Measurements from ENCODE around the gene BIN1.

Gene BIN1

DNA sequence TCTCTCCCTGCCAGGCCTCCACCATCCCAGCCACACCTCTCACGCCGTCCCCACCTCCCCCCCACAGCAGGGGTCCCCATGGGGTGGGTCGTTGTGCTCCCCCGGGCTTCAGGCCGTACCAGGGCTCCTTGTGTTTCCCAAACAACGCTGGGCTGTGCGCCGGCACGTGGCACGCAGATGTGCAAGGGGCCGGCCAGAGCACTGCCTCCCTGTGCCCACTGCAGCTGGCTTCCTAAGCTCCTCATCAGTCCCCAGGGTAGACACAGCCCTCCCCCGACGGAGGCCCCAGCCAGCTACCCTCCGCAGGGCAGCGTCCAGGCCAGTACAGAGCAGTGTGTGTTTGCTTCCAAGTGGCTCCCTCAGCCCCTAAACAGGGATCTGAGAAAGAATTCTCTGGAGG lies 34.0 kb downstream of the BIN1 start:
- Histone ChIP-seq H3K9me3 (ENCODE audit: control insufficient read depth in 2 of 2, low read length in 2 of 2) (no peaks in the 10 kb centered on the region), H3K9ac (ENCODE audit: low read length in 2 of 2) (no peak overlapping the region), H3K4me3 (ENCODE audit: low read length in 2 of 2) (no peak overlapping the region), H3K27ac (ENCODE audit: low read length) (no peak overlapping the region), H3K4me1 (ENCODE audit: control insufficient read depth, insufficient read depth, low read length) (peaks cover 20% of the 10 kb centered on the region), H3K27me3 (ENCODE audit: control insufficient read depth in 1 of 2, insufficient read depth in 2 of 2, low read length in 2 of 2) (no peaks in the 10 kb centered on the region), H3K36me3 (ENCODE audit: control insufficient read depth in 2 of 2, insufficient read depth in 2 of 2, low read length in 2 of 2) (peaks cover 7 to 10% of the 10 kb centered on the region in 2 donors)

GRCh38 chr2:127072396-127072795 lies 34.6 kb downstream of the BIN1 start:
- Histone ChIP-seq H3K36me3 (ENCODE audit: control insufficient read depth in 2 of 2, insufficient read depth in 2 of 2, low read length in 2 of 2) (peaks cover 7 to 10% of the 10 kb centered on the region in 2 donors), H3K9ac (ENCODE audit: low read length in 2 of 2) (no peak overlapping the region), H3K9me3 (ENCODE audit: control insufficient read depth in 2 of 2, low read length in 2 of 2) (no peaks in the 10 kb centered on the region), H3K27ac (ENCODE audit: low read length) (no peak overlapping the region), H3K4me3 (ENCODE audit: low read length in 2 of 2) (no peak overlapping the region), H3K4me1 (ENCODE audit: control insufficient read depth, insufficient read depth, low read length) (peaks cover 18% of the 10 kb centered on the region), H3K27me3 (ENCODE audit: control insufficient read depth in 1 of 2, insufficient read depth in 2 of 2, low read length in 2 of 2) (no peaks in the 10 kb centered on the region)

DNA sequence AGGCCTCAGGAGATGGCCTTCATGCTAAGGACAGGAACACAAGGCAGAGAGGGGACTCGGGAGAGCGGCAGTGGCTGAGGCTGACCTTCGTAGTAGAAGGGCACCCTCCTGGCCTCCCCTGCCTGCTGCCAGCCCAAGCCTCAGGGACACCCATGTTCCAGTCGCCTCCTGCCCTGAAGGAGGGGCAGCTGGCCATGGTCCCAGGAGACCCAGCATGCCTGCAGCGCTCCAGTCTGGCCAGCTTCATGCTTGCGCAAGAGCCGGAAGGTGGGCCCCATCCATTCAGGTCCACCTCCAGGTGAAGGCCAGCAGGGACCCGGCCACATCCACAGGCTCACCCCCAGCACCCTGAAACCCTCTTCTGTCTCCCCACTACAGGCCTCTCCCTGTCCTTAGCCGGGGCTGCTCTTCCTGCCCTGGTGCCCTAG lies 35.0 kb downstream of the BIN1 start:
- Histone ChIP-seq H3K9me3 (ENCODE audit: control insufficient read depth in 2 of 2, low read length in 2 of 2) (no peaks in the 10 kb centered on the region), H3K4me1 (ENCODE audit: control insufficient read depth, insufficient read depth, low read length) (peaks cover 14% of the 10 kb centered on the region), H3K27me3 (ENCODE audit: control insufficient read depth in 1 of 2, insufficient read depth in 2 of 2, low read length in 2 of 2) (no peaks in the 10 kb centered on the region), H3K27ac (ENCODE audit: low read length) (no peak overlapping the region), H3K9ac (ENCODE audit: low read length in 2 of 2) (no peak overlapping the region), H3K4me3 (ENCODE audit: low read length in 2 of 2) (no peak overlapping the region), H3K36me3 (ENCODE audit: control insufficient read depth in 2 of 2, insufficient read depth in 2 of 2, low read length in 2 of 2) (peaks cover 7 to 10% of the 10 kb centered on the region in 2 donors)

DNA sequence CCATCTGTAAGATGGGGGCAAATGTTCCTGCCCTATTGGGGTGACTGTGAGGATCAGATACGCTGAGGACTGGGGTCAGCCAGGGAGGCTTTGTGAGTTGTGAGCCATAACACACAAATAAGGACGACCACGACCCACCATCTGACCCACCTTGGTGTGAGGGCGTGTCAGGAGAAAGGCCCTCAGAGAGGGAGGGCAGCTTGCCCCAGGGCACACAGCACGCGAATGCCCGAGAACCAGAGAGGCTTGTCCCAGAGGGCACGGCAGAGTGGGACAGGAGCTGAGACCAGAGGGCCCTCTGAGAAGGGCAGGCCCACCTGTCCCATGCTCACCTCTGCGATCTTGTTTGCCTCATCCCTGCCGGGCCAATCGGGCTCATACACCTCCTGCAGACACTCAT lies 36.7 kb downstream of the BIN1 start:
- H3K9me3 ChIP-seq (ENCODE audit: control insufficient read depth in 2 of 2, low read length in 2 of 2), result no peaks in the 10 kb centered on the region
- peaks cover 17% of the 10 kb centered on the region for H3K4me1 ChIP-seq (ENCODE audit: control insufficient read depth, insufficient read depth, low read length)
- no peak overlapping the region for H3K27ac ChIP-seq (ENCODE audit: low read length)
- H3K36me3 ChIP-seq (ENCODE audit: control insufficient read depth in 2 of 2, insufficient read depth in 2 of 2, low read length in 2 of 2), result peaks cover 7 to 10% of the 10 kb centered on the region in 2 donors
- no peak overlapping the region for H3K9ac ChIP-seq (ENCODE audit: low read length in 2 of 2)
- H3K27me3 ChIP-seq (ENCODE audit: control insufficient read depth in 1 of 2, insufficient read depth in 2 of 2, low read length in 2 of 2), result no peaks in the 10 kb centered on the region
- H3K4me3 ChIP-seq (ENCODE audit: low read length in 2 of 2), result no peak overlapping the region

DNA sequence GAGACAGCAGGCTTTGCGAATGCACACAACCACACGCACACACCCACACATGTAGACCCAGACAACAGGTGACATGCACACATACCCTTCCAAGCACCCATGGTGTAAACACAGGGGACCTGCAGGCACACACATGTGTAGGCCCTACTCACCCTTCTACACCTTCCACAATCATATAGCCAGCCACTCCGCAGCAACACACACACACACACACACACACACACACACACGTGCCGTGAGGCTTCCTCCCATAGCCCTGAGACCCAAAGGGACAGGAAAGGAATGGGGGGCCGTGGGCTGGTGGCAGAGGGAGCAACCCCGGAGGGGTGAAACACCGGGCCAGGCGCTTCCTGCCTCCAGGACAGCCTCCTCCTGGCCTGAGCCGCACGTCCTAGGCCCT lies 37.4 kb downstream of the BIN1 start:
- Histone ChIP-seq H3K4me3 (ENCODE audit: low read length in 2 of 2) (no peak overlapping the region), H3K9me3 (ENCODE audit: control insufficient read depth in 2 of 2, low read length in 2 of 2) (no peaks in the 10 kb centered on the region), H3K27me3 (ENCODE audit: control insufficient read depth in 1 of 2, insufficient read depth in 2 of 2, low read length in 2 of 2) (no peaks in the 10 kb centered on the region), H3K27ac (ENCODE audit: low read length) (no peak overlapping the region), H3K4me1 (ENCODE audit: control insufficient read depth, insufficient read depth, low read length) (peaks cover 23% of the 10 kb centered on the region), H3K36me3 (ENCODE audit: control insufficient read depth in 2 of 2, insufficient read depth in 2 of 2, low read length in 2 of 2) (peaks cover 7 to 10% of the 10 kb centered on the region in 2 donors), H3K9ac (ENCODE audit: low read length in 2 of 2) (no peak overlapping the region)

DNA sequence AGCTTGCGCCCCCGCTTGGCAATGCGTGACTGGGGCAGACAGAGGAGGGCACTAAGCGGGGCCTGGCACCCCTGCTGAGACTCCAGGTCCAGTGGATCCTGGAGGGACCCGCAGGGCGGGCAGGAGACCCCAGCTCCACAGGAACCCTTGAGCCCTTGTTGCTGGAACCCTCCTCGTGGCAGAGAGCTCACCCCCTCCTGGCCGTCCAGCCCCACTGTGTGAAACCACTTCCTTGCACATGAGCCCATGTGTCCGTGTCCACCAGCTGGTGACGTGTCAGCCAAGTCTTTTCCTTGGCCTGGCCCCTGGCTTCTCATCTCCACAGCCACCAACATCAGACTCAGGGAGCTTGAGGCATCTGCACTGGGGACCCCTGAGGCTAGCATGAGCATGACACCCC lies 38.0 kb downstream of the BIN1 start:
- Histone ChIP-seq H3K4me3 (ENCODE audit: low read length in 2 of 2) (no peak overlapping the region), H3K36me3 (ENCODE audit: control insufficient read depth in 2 of 2, insufficient read depth in 2 of 2, low read length in 2 of 2) (peaks cover 7 to 10% of the 10 kb centered on the region in 2 donors), H3K9me3 (ENCODE audit: control insufficient read depth in 2 of 2, low read length in 2 of 2) (no peaks in the 10 kb centered on the region), H3K27ac (ENCODE audit: low read length) (no peak overlapping the region), H3K9ac (ENCODE audit: low read length in 2 of 2) (no peak overlapping the region), H3K27me3 (ENCODE audit: control insufficient read depth in 1 of 2, insufficient read depth in 2 of 2, low read length in 2 of 2) (no peaks in the 10 kb centered on the region), H3K4me1 (ENCODE audit: control insufficient read depth, insufficient read depth, low read length) (peaks cover 27% of the 10 kb centered on the region)

- H3K9ac ChIP-seq (ENCODE audit: low read length in 2 of 2), result no peak overlapping the region
- H3K27me3 ChIP-seq (ENCODE audit: control insufficient read depth in 1 of 2, insufficient read depth in 2 of 2, low read length in 2 of 2), result no peaks in the 10 kb centered on the region
- H3K36me3 ChIP-seq (ENCODE audit: control insufficient read depth in 2 of 2, insufficient read depth in 2 of 2, low read length in 2 of 2), result peaks cover 9 to 11% of the 10 kb centered on the region in 2 donors
- H3K4me1 ChIP-seq (ENCODE audit: control insufficient read depth, insufficient read depth, low read length), result peaks cover 27% of the 10 kb centered on the region
- H3K27ac ChIP-seq (ENCODE audit: low read length), result no peak overlapping the region
- H3K4me3 ChIP-seq (ENCODE audit: low read length in 2 of 2), result no peak overlapping the region
- H3K9me3 ChIP-seq (ENCODE audit: control insufficient read depth in 2 of 2, low read length in 2 of 2), result no peaks in the 10 kb centered on the region
These were observed 38.6 kb downstream of the BIN1 start for GRCh38 chr2:127068351-127068741.

GRCh38 chr2:127067620-127068350 lies 39.2 kb downstream of the BIN1 start:
- Histone ChIP-seq H3K27me3 (ENCODE audit: control insufficient read depth in 1 of 2, insufficient read depth in 2 of 2, low read length in 2 of 2) (no peaks in the 10 kb centered on the region), H3K36me3 (ENCODE audit: control insufficient read depth in 2 of 2, insufficient read depth in 2 of 2, low read length in 2 of 2) (peaks cover 13 to 15% of the 10 kb centered on the region in 2 donors), H3K9ac (ENCODE audit: low read length in 2 of 2) (no peak overlapping the region), H3K9me3 (ENCODE audit: control insufficient read depth in 2 of 2, low read length in 2 of 2) (no peaks in the 10 kb centered on the region), H3K4me3 (ENCODE audit: low read length in 2 of 2) (no peak overlapping the region), H3K27ac (ENCODE audit: low read length) (no peak overlapping the region), H3K4me1 (ENCODE audit: control insufficient read depth, insufficient read depth, low read length) (peaks cover 27% of the 10 kb centered on the region)

GRCh38 chr2:127066942-127067341 lies 40.0 kb downstream of the BIN1 start:
- Histone ChIP-seq H3K4me1 (ENCODE audit: control insufficient read depth, insufficient read depth, low read length) (peaks cover 24% of the 10 kb centered on the region), H3K9me3 (ENCODE audit: control insufficient read depth in 2 of 2, low read length in 2 of 2) (no peaks in the 10 kb centered on the region), H3K36me3 (ENCODE audit: control insufficient read depth in 2 of 2, insufficient read depth in 2 of 2, low read length in 2 of 2) (peaks cover 12 to 21% of the 10 kb centered on the region in 2 donors), H3K27me3 (ENCODE audit: control insufficient read depth in 1 of 2, insufficient read depth in 2 of 2, low read length in 2 of 2) (no peaks in the 10 kb centered on the region), H3K9ac (ENCODE audit: low read length in 2 of 2) (no peak overlapping the region), H3K4me3 (ENCODE audit: low read length in 2 of 2) (no peak overlapping the region), H3K27ac (ENCODE audit: low read length) (no peak overlapping the region)

DNA sequence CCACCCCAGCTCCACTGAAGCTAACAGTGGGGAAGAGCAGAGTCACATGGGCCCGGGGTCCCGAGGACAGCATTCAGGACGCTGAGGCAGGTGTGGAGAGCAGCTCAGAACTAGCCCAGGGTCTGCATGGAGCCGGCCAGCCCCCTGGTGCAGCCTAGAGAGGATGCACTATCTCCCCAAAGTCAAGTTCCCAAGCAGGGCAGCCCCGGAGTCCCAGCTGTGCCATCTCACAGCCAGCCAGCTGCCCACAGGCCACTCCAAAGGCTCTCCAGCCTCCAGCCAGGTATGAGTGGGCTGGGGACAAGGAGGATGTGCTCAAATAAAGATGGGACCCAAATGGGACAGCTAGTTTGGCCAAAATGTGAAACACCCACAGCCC lies 41.0 kb downstream of the BIN1 start:
- Histone ChIP-seq H3K27me3 (ENCODE audit: control insufficient read depth in 1 of 2, insufficient read depth in 2 of 2, low read length in 2 of 2) (no peaks in the 10 kb centered on the region), H3K9me3 (ENCODE audit: control insufficient read depth in 2 of 2, low read length in 2 of 2) (no peaks in the 10 kb centered on the region), H3K36me3 (ENCODE audit: control insufficient read depth in 2 of 2, insufficient read depth in 2 of 2, low read length in 2 of 2) (peaks cover 16 to 21% of the 10 kb centered on the region in 2 donors), H3K4me3 (ENCODE audit: low read length in 2 of 2) (no peak overlapping the region), H3K4me1 (ENCODE audit: control insufficient read depth, insufficient read depth, low read length) (peaks cover 24% of the 10 kb centered on the region), H3K9ac (ENCODE audit: low read length in 2 of 2) (no peak overlapping the region), H3K27ac (ENCODE audit: low read length) (peak overlapping the region; percentile 18)

GRCh38 chr2:127065299-127065939 lies 41.5 kb downstream of the BIN1 start:
- Histone ChIP-seq H3K36me3 (ENCODE audit: control insufficient read depth in 2 of 2, insufficient read depth in 2 of 2, low read length in 2 of 2) (peaks cover 16 to 21% of the 10 kb centered on the region in 2 donors), H3K27me3 (ENCODE audit: control insufficient read depth in 1 of 2, insufficient read depth in 2 of 2, low read length in 2 of 2) (no peaks in the 10 kb centered on the region), H3K9ac (ENCODE audit: low read length in 2 of 2) (no peak overlapping the region), H3K9me3 (ENCODE audit: control insufficient read depth in 2 of 2, low read length in 2 of 2) (no peaks in the 10 kb centered on the region), H3K4me3 (ENCODE audit: low read length in 2 of 2) (no peak overlapping the region), H3K27ac (ENCODE audit: low read length) (no peak overlapping the region), H3K4me1 (ENCODE audit: control insufficient read depth, insufficient read depth, low read length) (peaks cover 24% of the 10 kb centered on the region)
